ENCODE data around the gene GOLGA5. TPM values are rescaled to one million over a fixed set of nuclear protein-coding genes. Genes with fewer than 3 reads are reported as not detected.

The GOLGA5 gene
- total and polyA plus RNA-seq, 2 of the 8 experiments (the other 6 are each of a cell fraction or from before 2014, with no cell fraction given), result 13.0 to 25.4 TPM

DNA sequence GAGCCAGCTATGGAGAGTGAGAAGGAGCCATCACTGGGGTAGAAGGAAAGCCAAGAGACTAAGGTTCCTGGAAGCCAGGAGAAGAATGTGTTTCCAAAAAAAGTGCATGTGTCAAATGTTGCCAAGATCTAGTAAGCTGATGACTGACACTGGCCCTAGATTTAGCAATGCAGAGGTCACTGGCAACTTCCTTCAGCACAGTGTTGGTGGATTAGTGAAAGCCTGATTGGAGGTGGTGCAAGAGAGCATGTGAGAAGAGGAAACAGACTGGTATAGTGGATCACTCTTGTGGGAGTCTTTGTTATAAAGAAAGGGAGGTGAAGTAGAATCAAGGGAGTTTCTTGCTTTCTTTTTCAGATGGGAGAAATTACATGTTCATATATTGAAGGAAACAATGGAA is 94.8 kb downstream of the GOLGA5 start (continued):
- TF ChIP-seq, protein P1, sequence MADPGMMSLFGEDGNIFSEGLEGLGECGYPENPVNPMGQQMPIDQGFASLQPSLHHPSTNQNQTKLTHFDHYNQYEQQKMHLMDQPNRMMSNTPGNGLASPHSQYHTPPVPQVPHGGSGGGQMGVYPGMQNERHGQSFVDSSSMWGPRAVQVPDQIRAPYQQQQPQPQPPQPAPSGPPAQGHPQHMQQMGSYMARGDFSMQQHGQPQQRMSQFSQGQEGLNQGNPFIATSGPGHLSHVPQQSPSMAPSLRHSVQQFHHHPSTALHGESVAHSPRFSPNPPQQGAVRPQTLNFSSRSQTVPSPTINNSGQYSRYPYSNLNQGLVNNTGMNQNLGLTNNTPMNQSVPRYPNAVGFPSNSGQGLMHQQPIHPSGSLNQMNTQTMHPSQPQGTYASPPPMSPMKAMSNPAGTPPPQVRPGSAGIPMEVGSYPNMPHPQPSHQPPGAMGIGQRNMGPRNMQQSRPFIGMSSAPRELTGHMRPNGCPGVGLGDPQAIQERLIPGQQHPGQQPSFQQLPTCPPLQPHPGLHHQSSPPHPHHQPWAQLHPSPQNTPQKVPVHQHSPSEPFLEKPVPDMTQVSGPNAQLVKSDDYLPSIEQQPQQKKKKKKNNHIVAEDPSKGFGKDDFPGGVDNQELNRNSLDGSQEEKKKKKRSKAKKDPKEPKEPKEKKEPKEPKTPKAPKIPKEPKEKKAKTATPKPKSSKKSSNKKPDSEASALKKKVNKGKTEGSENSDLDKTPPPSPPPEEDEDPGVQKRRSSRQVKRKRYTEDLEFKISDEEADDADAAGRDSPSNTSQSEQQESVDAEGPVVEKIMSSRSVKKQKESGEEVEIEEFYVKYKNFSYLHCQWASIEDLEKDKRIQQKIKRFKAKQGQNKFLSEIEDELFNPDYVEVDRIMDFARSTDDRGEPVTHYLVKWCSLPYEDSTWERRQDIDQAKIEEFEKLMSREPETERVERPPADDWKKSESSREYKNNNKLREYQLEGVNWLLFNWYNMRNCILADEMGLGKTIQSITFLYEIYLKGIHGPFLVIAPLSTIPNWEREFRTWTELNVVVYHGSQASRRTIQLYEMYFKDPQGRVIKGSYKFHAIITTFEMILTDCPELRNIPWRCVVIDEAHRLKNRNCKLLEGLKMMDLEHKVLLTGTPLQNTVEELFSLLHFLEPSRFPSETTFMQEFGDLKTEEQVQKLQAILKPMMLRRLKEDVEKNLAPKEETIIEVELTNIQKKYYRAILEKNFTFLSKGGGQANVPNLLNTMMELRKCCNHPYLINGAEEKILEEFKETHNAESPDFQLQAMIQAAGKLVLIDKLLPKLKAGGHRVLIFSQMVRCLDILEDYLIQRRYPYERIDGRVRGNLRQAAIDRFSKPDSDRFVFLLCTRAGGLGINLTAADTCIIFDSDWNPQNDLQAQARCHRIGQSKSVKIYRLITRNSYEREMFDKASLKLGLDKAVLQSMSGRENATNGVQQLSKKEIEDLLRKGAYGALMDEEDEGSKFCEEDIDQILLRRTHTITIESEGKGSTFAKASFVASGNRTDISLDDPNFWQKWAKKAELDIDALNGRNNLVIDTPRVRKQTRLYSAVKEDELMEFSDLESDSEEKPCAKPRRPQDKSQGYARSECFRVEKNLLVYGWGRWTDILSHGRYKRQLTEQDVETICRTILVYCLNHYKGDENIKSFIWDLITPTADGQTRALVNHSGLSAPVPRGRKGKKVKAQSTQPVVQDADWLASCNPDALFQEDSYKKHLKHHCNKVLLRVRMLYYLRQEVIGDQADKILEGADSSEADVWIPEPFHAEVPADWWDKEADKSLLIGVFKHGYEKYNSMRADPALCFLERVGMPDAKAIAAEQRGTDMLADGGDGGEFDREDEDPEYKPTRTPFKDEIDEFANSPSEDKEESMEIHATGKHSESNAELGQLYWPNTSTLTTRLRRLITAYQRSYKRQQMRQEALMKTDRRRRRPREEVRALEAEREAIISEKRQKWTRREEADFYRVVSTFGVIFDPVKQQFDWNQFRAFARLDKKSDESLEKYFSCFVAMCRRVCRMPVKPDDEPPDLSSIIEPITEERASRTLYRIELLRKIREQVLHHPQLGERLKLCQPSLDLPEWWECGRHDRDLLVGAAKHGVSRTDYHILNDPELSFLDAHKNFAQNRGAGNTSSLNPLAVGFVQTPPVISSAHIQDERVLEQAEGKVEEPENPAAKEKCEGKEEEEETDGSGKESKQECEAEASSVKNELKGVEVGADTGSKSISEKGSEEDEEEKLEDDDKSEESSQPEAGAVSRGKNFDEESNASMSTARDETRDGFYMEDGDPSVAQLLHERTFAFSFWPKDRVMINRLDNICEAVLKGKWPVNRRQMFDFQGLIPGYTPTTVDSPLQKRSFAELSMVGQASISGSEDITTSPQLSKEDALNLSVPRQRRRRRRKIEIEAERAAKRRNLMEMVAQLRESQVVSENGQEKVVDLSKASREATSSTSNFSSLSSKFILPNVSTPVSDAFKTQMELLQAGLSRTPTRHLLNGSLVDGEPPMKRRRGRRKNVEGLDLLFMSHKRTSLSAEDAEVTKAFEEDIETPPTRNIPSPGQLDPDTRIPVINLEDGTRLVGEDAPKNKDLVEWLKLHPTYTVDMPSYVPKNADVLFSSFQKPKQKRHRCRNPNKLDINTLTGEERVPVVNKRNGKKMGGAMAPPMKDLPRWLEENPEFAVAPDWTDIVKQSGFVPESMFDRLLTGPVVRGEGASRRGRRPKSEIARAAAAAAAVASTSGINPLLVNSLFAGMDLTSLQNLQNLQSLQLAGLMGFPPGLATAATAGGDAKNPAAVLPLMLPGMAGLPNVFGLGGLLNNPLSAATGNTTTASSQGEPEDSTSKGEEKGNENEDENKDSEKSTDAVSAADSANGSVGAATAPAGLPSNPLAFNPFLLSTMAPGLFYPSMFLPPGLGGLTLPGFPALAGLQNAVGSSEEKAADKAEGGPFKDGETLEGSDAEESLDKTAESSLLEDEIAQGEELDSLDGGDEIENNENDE (IDR thresholded peaks at IDR 0.05; ENCODE audit: insufficient replicate concordance, low read length), result no peak
- TF ChIP-seq HDAC6 (IDR thresholded peaks at IDR 0.05; ENCODE audit: low read depth, low read length), result no peak
- TF ChIP-seq CREB1 (IDR thresholded peaks at IDR 0.05), result no peak
- TF ChIP-seq BCL11A (IDR thresholded peaks at IDR 0.05; ENCODE audit: low read depth in 2 of 2, low read length in 2 of 2), result no peak
- TF ChIP-seq SIN3A (conservative IDR thresholded peaks at IDR 0.05 in 1 of 2, IDR thresholded peaks at IDR 0.05 in 1 of 2; ENCODE audit: low read depth in 1 of 2, low read length in 2 of 2), result no peak
- TF ChIP-seq CBX8 (IDR thresholded peaks at IDR 0.05; ENCODE audit: borderline replicate concordance, low read depth, low read length), result no peak
- TF ChIP-seq GABPA (IDR thresholded peaks at IDR 0.05; ENCODE audit: borderline replicate concordance, insufficient read depth, low read length), result no peak
- TF ChIP-seq RBBP5 (IDR thresholded peaks at IDR 0.05; ENCODE audit: borderline replicate concordance, low read depth, low read length), result no peak
- TF ChIP-seq CHD2 (IDR thresholded peaks at IDR 0.05; ENCODE audit: low read length), result no peak
- TF ChIP-seq CEBPB (IDR thresholded peaks at IDR 0.05; ENCODE audit: low read depth, low read length), result no peak
- TF ChIP-seq TCF12 (IDR thresholded peaks at IDR 0.05; ENCODE audit: low read depth, low read length), result no peak
